ENCODE measurements around the gene HINT3.
"Not testable (repeated sequence)": the region's sequence is repeated elsewhere in the genome, so short reads cannot be mapped to it uniquely, and the experiment has no call there.

Gene HINT3

GRCh38 chr6:125966569-125966968 lies 10.0 kb downstream of the HINT3 start:
- in situ Hi-C loops (cut with HindIII; ENCODE audit: low pct_ligation_motif_present, low sequenced_read_pairs): loop anchor here (25.0 kb wide), 1 partner anchor 179 kb away; the partner anchor contains the start of gene NCOA7
- TF ChIP-seq CTCF (IDR thresholded peaks at IDR 0.05; ENCODE audit: low read depth, low read length, missing control alignments): no peak
- Histone ChIP-seq H3K4me3 (ENCODE audit: low read depth, low read length) (no peak overlapping the region), H3K36me3 (replicated peaks) (no peaks in the 10 kb centered on the region), H3K27me3 (replicated peaks) (no peaks in the 10 kb centered on the region), H3K27ac (no peak overlapping the region)
- no peak for DNase-seq

GRCh38 chr6:125968493-125968892 lies 11.9 kb downstream of the HINT3 start:
- no peak overlapping the region for H3K27ac ChIP-seq
- in situ Hi-C loops (cut with HindIII; ENCODE audit: low pct_ligation_motif_present, low sequenced_read_pairs): loop anchor here (25.0 kb wide), 1 partner anchor 181 kb away; the partner anchor contains the start of gene NCOA7
- DNase-seq: no peak
- no peaks in the 10 kb centered on the region for H3K27me3 ChIP-seq (replicated peaks)
- no peak overlapping the region for H3K4me3 ChIP-seq (ENCODE audit: low read depth, low read length)
- TF ChIP-seq CTCF (IDR thresholded peaks at IDR 0.05; ENCODE audit: low read depth, low read length, missing control alignments): no peak
- H3K36me3 ChIP-seq (replicated peaks): no peaks in the 10 kb centered on the region

DNA sequence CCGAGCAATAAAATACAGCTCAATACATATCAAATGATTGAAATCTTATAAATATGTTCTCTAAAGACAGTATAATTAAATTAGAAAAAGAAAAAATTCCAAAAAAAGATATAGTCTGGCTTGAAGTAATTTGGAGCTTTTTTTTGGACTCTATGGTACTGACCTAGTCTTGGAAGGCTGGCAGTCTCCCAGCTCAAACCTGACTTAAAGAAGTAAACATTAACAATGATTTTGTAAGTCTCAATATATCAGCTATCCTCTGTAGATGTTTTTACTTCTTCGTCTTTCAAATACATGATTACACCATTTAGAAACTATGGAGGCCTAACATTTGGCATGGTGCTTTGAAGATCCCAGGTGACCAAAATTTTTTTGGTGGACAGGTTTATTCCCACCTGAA lies 14.2 kb downstream of the HINT3 start:
- DNase-seq: no peak
- no peak for TF ChIP-seq CTCF (IDR thresholded peaks at IDR 0.05; ENCODE audit: low read depth, low read length, missing control alignments)
- Histone ChIP-seq H3K27me3 (replicated peaks) (no peaks in the 10 kb centered on the region), H3K27ac (no peak overlapping the region), H3K4me3 (ENCODE audit: low read depth, low read length) (no peak overlapping the region), H3K36me3 (replicated peaks) (peaks cover 3% of the 10 kb centered on the region)
- in situ Hi-C loops (cut with HindIII; ENCODE audit: low pct_ligation_motif_present, low sequenced_read_pairs): loop anchor here (25.0 kb wide), 1 partner anchor 183 kb away; the partner anchor contains the start of gene NCOA7

DNA sequence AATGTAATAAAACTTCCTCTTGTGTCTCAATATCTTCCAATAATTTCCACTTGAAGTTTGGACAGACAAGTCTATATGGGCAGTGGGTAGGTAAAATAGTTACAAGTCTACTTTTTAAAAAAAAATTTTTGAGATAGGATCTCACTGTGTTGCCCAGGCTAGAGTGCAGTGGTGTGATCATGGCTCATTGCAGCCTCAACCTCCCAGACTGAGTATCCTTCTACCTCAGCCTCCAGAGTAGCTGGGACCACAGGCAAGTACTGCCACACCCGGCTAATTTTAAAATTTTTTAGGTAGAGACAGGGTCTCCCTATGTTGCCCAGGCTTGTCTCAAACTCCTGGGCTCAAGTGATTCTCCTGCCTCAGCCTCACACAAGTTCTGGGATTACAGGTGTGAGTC lies 15.9 kb downstream of the HINT3 start:
- in situ Hi-C loops (cut with HindIII; ENCODE audit: low pct_ligation_motif_present, low sequenced_read_pairs): loop anchor here (25.0 kb wide), 1 partner anchor 185 kb away; the partner anchor contains the start of gene NCOA7
- H3K27ac ChIP-seq; H3K36me3 ChIP-seq (replicated peaks); DNase-seq; H3K4me3 ChIP-seq (ENCODE audit: low read depth, low read length); H3K27me3 ChIP-seq (replicated peaks): not testable (repeated sequence)

- H3K36me3 ChIP-seq (replicated peaks): peaks cover 3% of the 10 kb centered on the region
- no peak for DNase-seq
- H3K27ac ChIP-seq: no peak overlapping the region
- H3K27me3 ChIP-seq (replicated peaks): no peaks in the 10 kb centered on the region
- H3K4me3 ChIP-seq (ENCODE audit: low read depth, low read length): no peak overlapping the region
- TF ChIP-seq CTCF (IDR thresholded peaks at IDR 0.05; ENCODE audit: low read depth, low read length, missing control alignments): no peak
- in situ Hi-C loops (cut with HindIII; ENCODE audit: low pct_ligation_motif_present, low sequenced_read_pairs): loop anchor here (25.0 kb wide), 1 partner anchor 187 kb away; the partner anchor contains the start of gene NCOA7
Observed at GRCh38 chr6:125974214-125974866, 17.8 kb downstream of the HINT3 start.

GRCh38 chr6:125979101-125979500 lies 22.5 kb downstream of the HINT3 start:
- H3K36me3 ChIP-seq (replicated peaks): peaks cover 3% of the 10 kb centered on the region
- in situ Hi-C loops (cut with HindIII; ENCODE audit: low pct_ligation_motif_present, low sequenced_read_pairs): no loop called here
- H3K4me3 ChIP-seq (ENCODE audit: low read depth, low read length): no peak overlapping the region
- H3K27me3 ChIP-seq (replicated peaks): no peaks in the 10 kb centered on the region
- no peak for DNase-seq
- H3K27ac ChIP-seq: no peak overlapping the region
- TF ChIP-seq CTCF (IDR thresholded peaks at IDR 0.05; ENCODE audit: low read depth, low read length, missing control alignments): no peak
